Esophagus squamous epithelium (tissue), 5 donors: Measurements from ENCODE around the gene FRMD4A. TPM values are rescaled to one million over a fixed set of nuclear protein-coding genes. Genes with fewer than 3 reads are reported as not detected.

Source experiments
- DNase-seq: peaks from one replicate; lab custom pipeline; 2025; lab: John Stamatoyannopoulos, UW
- H3K27ac ChIP-seq, 4 donors: fragments of 200-600 bp; sonication (generic); one replicate each; pipeline ENCODE4 v1.5.1; 2016 to 2019; ENCODE audit warnings: mild to moderate bottlenecking in 1 of 4
- H3K27me3 ChIP-seq, 4 donors: fragments of 200-600 bp; sonication (generic); 1 replicate in 3 of 4; 2 replicates in 1 of 4; pipeline versions ENCODE4 v1.5.1 to v1.6.0; 2017 to 2021; ENCODE audit warnings: antibody characterized with exemption in 1 of 4
- H3K36me3 ChIP-seq, 3 donors: fragments of 200-600 bp; sonication (generic); one replicate each; pipeline ENCODE4 v1.5.1; 2016 to 2019
- H3K4me1 ChIP-seq, 3 donors: fragments of 200-600 bp; sonication (generic); one replicate each; pipeline ENCODE4 v1.5.1; 2017 to 2019
- H3K4me3 ChIP-seq, 4 donors: fragments of 200-600 bp; sonication (generic); 1 replicate in 3 of 4; 2 replicates in 1 of 4; pipeline ENCODE4 v1.5.1; 2016 to 2019; ENCODE audit warnings: mild to moderate bottlenecking in 2 of 4, moderate library complexity in 1 of 4
- H3K9me3 ChIP-seq, 3 donors: fragments of 200-600 bp; sonication (generic); one replicate each; pipeline ENCODE4 v1.5.1; 2016 to 2019
- CTCF ChIP-seq, 6 experiments: fragments of 450-650 bp in 4 of 6; fragments of 200-600 bp in 2 of 6; sonication (generic) in 2 of 6; IDR thresholded peaks; one replicate each; pipeline ENCODE4 v1.5.1; 2016 to 2019; ENCODE audit warnings: antibody characterized with exemption in 6 of 6, mild to moderate bottlenecking in 4 of 6, moderate library complexity in 4 of 6
- POLR2A ChIP-seq, 4 donors: fragments of 450-650 bp; IDR thresholded peaks; one replicate each; pipeline ENCODE4 v1.6.1; 2017; ENCODE audit warnings: antibody characterized with exemption in 4 of 4, mild to moderate bottlenecking in 4 of 4, moderate library complexity in 3 of 4
- WGBS, 2 donors: methylation state at CpG; one replicate each; pipeline ENCODE4 v1.1.5; 2018; 5-methylcytosine and 5-hydroxymethylcytosine counted together
- intact Hi-C: fragments of 100-400 bp; cut with DNase I; formaldehyde crosslinking; loops from one replicate; pipeline ENCODE4 v1.15.0; 2022
- total RNA-seq, 4 donors: library from RNA; depleted of rRNA; stranded (reverse); fragments of >200 nt; gene quantifications; one replicate each; pipeline ENCODE4 v1.1.0, GENCODE V29; 2016
- donor health status: DM: yes; HTN: yes; CAD: no.

FRMD4A gene
- total RNA-seq, 4 donors from 2014 or later: 7.3 to 15.3 (median 8.6) TPM

GRCh38 chr10:13851906-13852305, 478.8 kb downstream of the FRMD4A start:
- Histone ChIP-seq H3K27me3 (peaks cover 0 to 5% (median 0%) of the 10 kb centered on the region in 4 donors), H3K9me3 (no peaks in the 10 kb centered on the region)
- 89 to 96% methylated on average over 2 of the region's 2 CpGs for WGBS, 2 donors

GRCh38 chr10:13848520-13849445, 481.9 kb downstream of the FRMD4A start:
- Histone ChIP-seq H3K9me3 (no peaks in the 10 kb centered on the region), H3K27me3 (peaks cover 0 to 5% (median 0%) of the 10 kb centered on the region in 4 donors), H3K36me3 (no peaks in the 10 kb centered on the region), H3K4me3 (no peak overlapping the region), H3K4me1 (peaks cover 0 to 24% (median 9%) of the 10 kb centered on the region in 3 donors), H3K27ac (no peak overlapping the region)
- TF ChIP-seq CTCF (IDR thresholded peaks at IDR 0.05) (no peak), POLR2A (IDR thresholded peaks at IDR 0.05) (no peak)
- intact Hi-C loops: no loop called here
- 81 to 84% methylated on average over 13 to 14 of the region's 16 CpGs for WGBS, 2 donors
- no peak for DNase-seq

More at GRCh38 chr10:13851906-13852305, 478.8 kb downstream of the FRMD4A start:
- TF ChIP-seq POLR2A (IDR thresholded peaks at IDR 0.05) (no peak), CTCF (IDR thresholded peaks at IDR 0.05) (no peak)
- Histone ChIP-seq H3K36me3 (no peaks in the 10 kb centered on the region), H3K4me1 (peaks cover 0 to 29% (median 10%) of the 10 kb centered on the region in 3 donors), H3K27ac (peak overlapping the region in 1 of 4 donors; percentile 37), H3K4me3 (no peak overlapping the region)
- no peak for DNase-seq
- intact Hi-C loops: no loop called here

- Histone ChIP-seq H3K9me3 (no peaks in the 10 kb centered on the region), H3K27ac (no peak overlapping the region), H3K4me1 (peaks cover 0 to 20% (median 4%) of the 10 kb centered on the region in 3 donors), H3K27me3 (peaks cover 0 to 5% (median 0%) of the 10 kb centered on the region in 4 donors), H3K4me3 (no peak overlapping the region), H3K36me3 (no peaks in the 10 kb centered on the region)
- no peak for TF ChIP-seq CTCF (IDR thresholded peaks at IDR 0.05)
- no peak for TF ChIP-seq POLR2A (IDR thresholded peaks at IDR 0.05)
- no peak for DNase-seq
- intact Hi-C loops: no loop called here
- whole genome bisulfite sequencing, 2 donors: 50 to 57% methylated on average over 7 to 8 of the region's 8 CpGs
Observed at GRCh38 chr10:13847201-13847631, 483.5 kb downstream of the FRMD4A start.

- Histone ChIP-seq H3K27ac (no peak overlapping the region), H3K4me3 (no peak overlapping the region), H3K27me3 (peaks cover 0 to 5% (median 0%) of the 10 kb centered on the region in 4 donors), H3K36me3 (no peaks in the 10 kb centered on the region), H3K9me3 (peaks cover 0 to 7% (median 0%) of the 10 kb centered on the region in 3 donors), H3K4me1 (peaks cover 0 to 15% (median 4%) of the 10 kb centered on the region in 3 donors)
- WGBS, 2 donors: 84 to 93% methylated on average over 4 of the region's 4 CpGs
- no peak for DNase-seq
- no peak for TF ChIP-seq CTCF (IDR thresholded peaks at IDR 0.05)
- TF ChIP-seq POLR2A (IDR thresholded peaks at IDR 0.05): no peak
- intact Hi-C loops: no loop called here
Observed at GRCh38 chr10:13845897-13846296, 484.8 kb downstream of the FRMD4A start.

- no peaks in the 10 kb centered on the region for H3K36me3 ChIP-seq
- intact Hi-C loops: no loop called here
- TF ChIP-seq CTCF (IDR thresholded peaks at IDR 0.05) (no peak), POLR2A (IDR thresholded peaks at IDR 0.05) (no peak)
- H3K4me1 ChIP-seq: peaks cover 0 to 17% (median 7%) of the 10 kb centered on the region in 3 donors
- DNase-seq: no peak
- peaks cover 0 to 5% (median 0%) of the 10 kb centered on the region in 4 donors for H3K27me3 ChIP-seq
- WGBS, 2 donors: 81 to 96% methylated on average over 6 to 7 of the region's 7 CpGs
- no peak overlapping the region for H3K4me3 ChIP-seq
- peaks cover 0 to 7% (median 0%) of the 10 kb centered on the region in 3 donors for H3K9me3 ChIP-seq
- H3K27ac ChIP-seq: no peak overlapping the region
Observed at GRCh38 chr10:13844651-13845050, 486.1 kb downstream of the FRMD4A start.
